ENCODE data around the gene OXSR1. TPM values are rescaled to one million over a fixed set of nuclear protein-coding genes. Genes with fewer than 3 reads are reported as not detected.

Gene OXSR1
- 23.0 and 39.6 TPM in 2 replicates for total RNA-seq

GRCh38 chr3:38164952-38165721 lies at the start of gene OXSR1:
TSS of gene OXSR1 (plus strand) at chr3:38165537. CDS start at chr3:38165877, 340 bp downstream.

GRCh38 chr3:38136777-38137614 lies 28.3 kb upstream of the OXSR1 start, which contains the start of gene ACAA1:
TSS of gene ACAA1 (minus strand) at chr3:38137127. CDS start at chr3:38137035, 92 bp downstream.

GRCh38 chr3:38138349-38139190 lies 26.8 kb upstream of the OXSR1 start, which contains the start of gene MYD88:
TSS of gene MYD88 (plus strand) at chr3:38138661. CDS start at chr3:38138701, 40 bp downstream.

DNA sequence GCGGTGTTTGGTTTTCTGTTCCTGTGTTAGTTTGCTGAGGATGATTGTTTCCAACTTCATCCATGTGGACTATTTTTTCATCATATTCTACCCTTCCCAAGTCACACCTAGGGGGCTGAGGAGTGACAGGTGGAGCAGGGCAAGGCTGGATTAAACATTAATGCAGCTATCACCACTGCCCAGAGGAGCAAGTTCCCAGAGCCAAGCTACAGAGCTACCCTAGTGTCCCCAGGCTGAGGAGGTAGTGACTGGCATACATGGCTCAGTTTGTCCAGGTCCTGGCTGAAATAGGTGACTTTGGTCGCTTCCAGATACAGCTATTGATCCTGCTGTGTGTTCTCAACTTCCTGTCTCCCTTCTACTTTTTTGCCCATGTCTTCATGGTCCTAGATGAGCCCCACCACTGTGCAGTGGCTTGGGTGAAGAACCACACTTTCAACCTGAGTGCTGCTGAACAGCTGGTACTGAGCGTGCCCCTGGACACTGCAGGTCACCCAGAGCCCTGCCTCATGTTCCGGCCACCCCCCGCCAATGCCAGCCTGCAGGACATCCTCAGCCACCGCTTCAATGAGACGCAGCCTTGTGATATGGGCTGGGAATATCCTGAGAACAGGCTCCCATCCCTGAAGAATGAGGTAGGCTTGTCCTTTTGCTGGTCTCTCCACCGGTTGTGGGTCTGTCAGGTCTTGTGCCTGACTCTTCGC lies 100.4 kb downstream of the OXSR1 start, which contains the start of gene SLC22A13:
Gene SLC22A13 (plus strand): TSS at position 209 of the 704 bp plus-strand sequence. CDS start 49 bp downstream, at position 258.

GRCh38 chr3:38281895-38282686 lies 116.8 kb downstream of the OXSR1 start, which contains the start of gene SLC22A14:
TSS of gene SLC22A14 (plus strand) at chr3:38282294. CDS start at chr3:38306027, 23,733 bp downstream.

Other genes starting within 250 kb of the OXSR1 start
- 5.2 and 6.2 TPM in 2 replicates for gene VILL, start 174.8 kb upstream of the OXSR1 start, total RNA-seq
- gene PLCD1, start 135.9 kb upstream of the OXSR1 start, total RNA-seq = 13.7 and 17.5 TPM in 2 replicates
- under 0.01 TPM in 1 of 2 replicates, not detected in the other for gene DLEC1, start 126.3 kb upstream of the OXSR1 start, total RNA-seq
- 44.2 and 47.3 TPM in 2 replicates for gene ACAA1, start 28.4 kb upstream of the OXSR1 start, total RNA-seq
- gene MYD88, start 26.9 kb upstream of the OXSR1 start, total RNA-seq = 10.4 and 25.5 TPM in 2 replicates
- 0.16 and 0.76 TPM in 2 replicates for gene SLC22A13, start 100.3 kb downstream of the OXSR1 start, total RNA-seq
- under 0.01 and 0.31 TPM in 2 replicates for gene SLC22A14, start 116.8 kb downstream of the OXSR1 start, total RNA-seq
- 3.2 and 4.8 TPM in 2 replicates for gene XYLB, start 181.2 kb downstream of the OXSR1 start, total RNA-seq